ENCODE measurements around the gene TCEAL9. TPM values are rescaled to one million over a fixed set of nuclear protein-coding genes. Genes with fewer than 3 reads are reported as not detected.

The TCEAL9 gene
- total and polyA plus RNA-seq, 2 donors (not counting 3 experiments of a cell fraction or from before 2014, with no cell fraction given): 61.7 to 98.3 TPM

GRCh38 chrX:103369479-103369878 is 13.2 kb downstream of the TCEAL9 start:
- no TSS peak for BruUV-seq (replicated peaks)
- no peak overlapping the region for H3K9ac ChIP-seq (replicated peaks; ENCODE audit: extremely low read depth, insufficient read depth, low read length)
- H3K27ac ChIP-seq (ENCODE audit: insufficient read depth, low read depth, low read length): no peak overlapping the region
- no peaks in the 10 kb centered on the region for H3K9me3 ChIP-seq (replicated peaks; ENCODE audit: control insufficient read depth, insufficient read depth, low read length)
- no peaks in the 10 kb centered on the region for H3K79me2 ChIP-seq (ENCODE audit: control insufficient read depth, insufficient read depth, low read length)
- no peak overlapping the region for H3K4me2 ChIP-seq (ENCODE audit: insufficient read depth, low read length)
- intact Hi-C loops (cut with micrococcal nuclease) (no loop called here), dilution Hi-C loops (cut with MboI; ENCODE audit: extremely low pct_ligation_motif_present, low sequenced_read_pairs) (no loop called here)
- TF ChIP-seq MAX (IDR thresholded peaks at IDR 0.05; ENCODE audit: insufficient read depth, insufficient read length) (no peak), JUN (IDR thresholded peaks at IDR 0.05; ENCODE audit: borderline replicate concordance, insufficient read depth, insufficient read length, low read depth) (no peak), POLR2AphosphoS5 (IDR thresholded peaks at IDR 0.05; ENCODE audit: insufficient read depth, low read depth, low read length) (no peak), FOS (IDR thresholded peaks at IDR 0.05; ENCODE audit: borderline replicate concordance, insufficient read depth, low read length) (no peak), EZH2 (IDR thresholded peaks at IDR 0.05; ENCODE audit: borderline replicate concordance, low read depth, low read length, severe bottlenecking) (no peak), GATA2 (IDR thresholded peaks at IDR 0.05; ENCODE audit: insufficient read depth, insufficient read length, low read depth, low read length) (no peak), POLR2A (IDR thresholded peaks at IDR 0.05; ENCODE audit: low read depth, low read length) (no peak), CTCF (IDR thresholded peaks at IDR 0.05; ENCODE audit: extremely low read depth in 1 of 2, insufficient read depth in 1 of 2, low read depth in 1 of 2, low read length in 2 of 2) (no peak)
- FAIRE-seq (no peak), DNase-seq (ENCODE audit: low read depth, low spot score) (no peak)
- ChIA-PET POLR2A (no interaction called here), CTCF (no interaction called here)
- H2AFZ ChIP-seq (ENCODE audit: low read depth, low read length): no peak overlapping the region
- H4K20me1 ChIP-seq (replicated peaks; ENCODE audit: control insufficient read depth, extremely low read depth, insufficient read depth, low read length): no peaks in the 10 kb centered on the region
- H3K4me3 ChIP-seq (replicated peaks in 1 of 3; ENCODE audit: insufficient read depth in 1 of 3, low read depth in 1 of 3, low read length in 3 of 3): no peak overlapping the region
- no peaks in the 10 kb centered on the region for H3K36me3 ChIP-seq (ENCODE audit: control insufficient read depth in 2 of 2, extremely low read depth in 1 of 2, insufficient read depth in 2 of 2, low read length in 2 of 2)
- no peaks in the 10 kb centered on the region for H3K9me1 ChIP-seq (replicated peaks; ENCODE audit: control insufficient read depth, extremely low read depth, insufficient read depth, low read length)
- H3K4me1 ChIP-seq (ENCODE audit: control insufficient read depth, extremely low read depth, insufficient read depth, low read length): no peaks in the 10 kb centered on the region
- H3K27me3 ChIP-seq (ENCODE audit: control insufficient read depth in 2 of 2, insufficient read depth in 2 of 2, low read length in 2 of 2): no peaks in the 10 kb centered on the region

Measured in endothelial cell of umbilical vein (primary cell).